Loucy (cell line): ENCODE measurements around the gene FKBP9.
A peak's percentile ranks its signal among the peaks of the same experiment; 100 is the strongest.

Experiments
- CTCF ChIP-seq: fragments of 200-600 bp; sonication (generic); conservative IDR thresholded peaks from 2 replicates; pipeline ENCODE4 v1.5.1; 2014; ENCODE audit warnings: mild to moderate bottlenecking, antibody characterized with exemption, low read length
- EZH2phosphoT487 ChIP-seq: fragments of 200-600 bp; IDR thresholded peaks from 2 replicates; pipeline ENCODE4 v1.6.1; 2018; ENCODE audit warnings: antibody characterized with exemption, mild to moderate bottlenecking, moderate library complexity, borderline replicate concordance

GRCh38 chr7:33050535-33051318 is 93.5 kb downstream of the FKBP9 start:
- TF ChIP-seq CTCF (peak; percentile 79), EZH2phosphoT487 (no peak)
